Activated CD8-positive, alpha-beta memory T cell treated with anti-CD3 and anti-CD28 coated beads, Interleukin-2, amount 50 U/mL, for 48 hours (primary cell): ENCODE data around the gene CRYBG2.
"Not testable (repeated sequence)": the region's sequence is repeated elsewhere in the genome, so short reads cannot be mapped to it uniquely, and the experiment has no call there.

Experiments
- DNase-seq: peaks from one replicate; pipeline ENCODE4 v3.0.0-alpha.2; 2020

The CRYBG2 gene

DNA sequence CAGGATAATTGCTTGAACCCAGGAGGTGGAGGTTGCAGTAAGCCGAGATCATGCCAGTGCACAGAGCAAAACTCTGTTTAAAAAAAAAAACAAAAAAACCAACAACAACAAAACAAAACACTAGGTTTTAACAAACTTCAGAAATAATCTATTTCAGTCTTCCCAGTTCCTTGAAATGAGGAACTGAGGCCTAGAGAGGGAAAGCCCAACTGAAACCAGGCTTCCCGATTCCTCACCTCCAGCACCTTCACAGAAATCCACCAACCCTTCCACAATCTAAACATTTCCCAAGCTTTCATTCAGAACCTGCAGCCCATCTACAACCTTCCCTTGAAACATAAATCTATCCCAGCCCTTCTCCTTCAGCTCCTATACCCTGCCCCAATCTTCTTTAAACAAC, 36.8 kb downstream of the CRYBG2 start:
- no peak for DNase-seq

DNA sequence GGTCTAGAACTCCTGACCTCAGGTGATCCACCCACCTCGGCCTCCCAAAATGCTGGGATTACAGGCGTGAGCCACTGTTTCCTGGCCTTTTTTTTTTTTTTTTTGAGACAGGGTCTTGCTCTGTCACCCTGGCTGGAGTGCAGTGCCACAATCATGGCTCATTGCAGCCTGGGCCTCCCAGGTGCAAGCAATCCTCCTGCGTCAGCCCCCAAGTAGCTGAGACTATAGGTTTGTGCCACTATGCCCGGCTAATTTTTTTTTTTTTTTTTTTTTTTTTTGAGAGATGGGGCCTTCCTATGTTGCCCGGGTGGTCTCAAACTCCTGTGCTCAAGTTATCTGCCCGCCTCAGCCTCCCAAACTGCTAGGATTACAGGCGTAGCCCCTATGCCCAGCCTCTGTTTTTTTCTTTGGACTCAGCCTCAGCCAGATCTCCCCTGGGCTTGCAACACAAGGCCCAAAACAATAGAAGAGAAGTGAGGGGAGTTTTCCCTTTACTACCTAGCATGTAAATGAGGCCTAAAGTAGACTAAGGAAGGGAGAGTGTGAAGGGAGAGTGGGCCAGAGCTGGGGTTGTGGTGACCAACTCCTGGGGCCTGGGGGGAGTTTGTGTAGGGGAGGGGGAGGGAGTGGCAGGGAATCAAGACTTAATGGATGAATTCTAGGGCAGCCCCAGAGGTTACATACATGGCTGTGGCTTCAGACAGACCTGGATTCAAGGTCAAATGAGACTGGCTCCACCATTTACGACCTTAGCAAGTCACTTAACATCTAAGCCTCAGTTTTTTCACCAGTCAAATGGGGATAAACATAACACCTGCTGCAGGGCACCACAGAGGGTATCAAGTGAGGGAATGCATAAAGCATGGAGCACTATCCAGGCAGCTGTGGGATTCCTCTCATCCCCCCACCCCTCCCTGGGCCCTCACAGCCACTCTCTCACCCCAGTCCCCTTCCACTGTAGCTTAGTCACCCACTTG, 37.8 kb downstream of the CRYBG2 start:
- no peak for DNase-seq

DNA sequence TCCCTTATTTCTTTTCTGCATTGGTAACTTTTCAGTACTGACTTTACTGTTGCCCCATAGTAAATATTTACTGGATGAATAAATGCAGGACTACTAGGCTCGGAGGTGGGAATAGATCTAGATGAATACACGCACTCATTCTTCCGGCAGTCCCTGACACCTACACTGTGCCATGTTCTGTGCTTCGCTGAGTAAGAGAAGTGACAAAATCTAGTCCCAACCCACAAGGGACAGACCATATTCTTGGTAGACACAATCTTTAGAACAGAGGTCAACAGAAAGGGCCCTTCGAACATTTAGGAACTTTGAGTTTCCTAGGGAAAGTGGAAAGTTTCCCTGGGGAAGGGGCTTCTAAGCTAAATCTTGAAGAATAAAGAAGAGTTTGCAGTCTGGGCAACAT, 39.4 kb downstream of the CRYBG2 start:
- no peak for DNase-seq

DNA sequence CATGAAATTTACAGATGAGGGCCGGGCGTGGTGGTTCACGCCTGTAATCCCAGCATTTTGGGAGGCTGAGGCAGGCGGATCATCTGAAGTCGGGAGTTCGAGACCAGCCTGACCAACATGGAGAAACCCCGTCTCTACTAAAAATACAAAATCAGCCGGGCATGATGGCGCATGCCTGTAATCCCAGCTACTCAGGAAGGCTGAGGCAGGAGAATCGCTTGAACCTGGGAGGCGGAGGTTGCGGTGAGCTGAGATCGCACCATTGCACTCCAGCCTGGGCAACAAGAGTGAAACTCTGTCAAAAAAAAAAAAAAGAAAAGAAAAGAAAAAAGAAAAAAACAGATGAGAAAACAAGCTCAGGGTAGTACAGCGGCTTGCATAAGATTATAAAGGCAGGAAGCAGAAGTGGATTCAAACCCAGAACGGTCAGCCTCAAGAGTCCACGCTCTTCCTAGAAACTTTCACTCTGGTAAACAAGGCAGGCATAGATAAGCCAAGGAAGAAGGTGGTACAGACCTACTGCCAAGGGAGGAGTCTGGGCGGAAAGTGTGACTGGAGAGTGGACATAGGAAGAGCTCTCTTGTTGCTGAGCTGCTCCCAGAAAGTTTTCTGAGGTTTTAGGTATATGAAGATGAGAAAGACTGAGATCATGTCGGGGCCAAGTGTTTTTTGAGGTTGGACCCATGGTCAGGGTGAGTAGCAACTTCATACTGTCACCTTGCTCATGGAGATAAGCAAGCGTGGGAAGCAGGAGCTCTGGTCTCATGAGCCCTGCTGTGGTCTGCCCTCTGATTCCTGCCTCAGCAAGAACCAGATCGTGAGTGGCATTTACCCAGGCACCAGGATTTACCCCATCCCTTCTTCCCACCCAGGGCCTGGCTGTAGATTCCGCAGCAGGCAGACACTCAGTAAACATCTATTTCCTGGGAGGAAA, 45.7 kb downstream of the CRYBG2 start:
- peak; percentile 70 for DNase-seq

DNA sequence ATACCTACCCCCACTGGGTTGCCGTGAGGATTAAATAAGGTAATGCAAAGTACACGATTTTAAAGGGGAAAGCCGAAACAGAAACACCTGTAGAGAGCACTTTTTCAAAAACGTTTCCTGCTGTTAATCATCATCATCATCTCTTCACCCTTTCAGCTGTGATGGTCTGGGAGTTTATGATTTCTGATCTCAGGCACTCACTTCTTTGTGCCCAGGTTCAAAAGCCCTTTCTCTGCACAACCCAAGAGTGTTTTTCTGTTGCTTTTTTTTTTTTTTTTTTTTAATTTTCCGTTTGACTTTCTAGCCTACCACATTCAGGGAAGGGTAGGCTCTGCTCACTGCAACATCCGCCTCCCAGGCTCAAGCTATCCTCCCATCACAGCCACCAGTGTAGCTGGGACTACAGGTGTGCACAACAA, 46.6 kb downstream of the CRYBG2 start:
- no peak for DNase-seq

DNA sequence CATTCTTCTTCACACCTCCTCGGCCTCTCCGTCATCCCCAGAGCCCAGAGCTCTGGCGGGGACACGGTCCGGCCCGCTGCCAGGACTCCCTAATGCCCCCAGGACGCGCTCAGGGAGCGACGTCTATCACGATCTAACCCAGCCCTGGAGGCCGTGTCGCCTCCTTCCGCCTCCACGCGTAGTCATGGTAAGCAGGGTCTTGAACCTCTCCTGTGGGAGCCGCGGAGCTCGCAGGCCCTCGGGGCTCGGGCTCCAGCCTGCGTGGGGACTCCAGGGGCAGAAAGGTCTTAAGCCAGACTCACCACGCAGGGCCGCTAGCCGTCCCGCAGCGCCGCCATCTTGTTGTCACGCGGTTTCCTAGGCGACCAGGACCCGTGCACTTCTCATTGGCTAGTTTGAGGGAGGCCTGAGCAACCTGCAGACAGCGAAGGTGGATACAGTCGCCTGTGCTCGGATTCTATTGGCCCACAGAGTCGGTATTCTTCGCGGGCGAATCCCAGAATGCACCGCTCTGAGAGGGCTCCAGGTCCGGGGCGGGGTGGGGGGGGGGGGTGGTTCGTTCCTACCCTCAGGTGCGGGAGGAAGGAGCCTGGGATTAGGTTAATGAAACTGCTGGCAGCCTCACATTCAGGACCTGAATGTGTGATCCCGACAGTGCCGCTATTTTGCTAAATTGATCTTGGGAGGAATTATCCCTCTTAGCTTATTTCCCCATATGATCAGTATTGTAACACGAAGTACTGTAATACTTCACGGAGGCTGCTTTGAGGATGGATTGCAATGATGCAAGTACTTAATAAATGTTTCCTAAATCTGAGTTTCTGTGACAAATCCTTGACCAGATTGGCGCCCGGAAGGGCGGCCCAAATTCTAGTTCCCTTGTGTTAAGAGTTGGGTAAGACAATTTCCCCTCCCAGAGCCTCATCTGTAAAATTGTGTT, 47.4 kb downstream of the CRYBG2 start, which contains the start of gene UBXN11:
Gene UBXN11, minus strand, starts transcription at position 347 of the 940 bp plus-strand sequence. CDS start 3,753 bp downstream, outside the sequence.
- peak; percentile 93 for DNase-seq

DNA sequence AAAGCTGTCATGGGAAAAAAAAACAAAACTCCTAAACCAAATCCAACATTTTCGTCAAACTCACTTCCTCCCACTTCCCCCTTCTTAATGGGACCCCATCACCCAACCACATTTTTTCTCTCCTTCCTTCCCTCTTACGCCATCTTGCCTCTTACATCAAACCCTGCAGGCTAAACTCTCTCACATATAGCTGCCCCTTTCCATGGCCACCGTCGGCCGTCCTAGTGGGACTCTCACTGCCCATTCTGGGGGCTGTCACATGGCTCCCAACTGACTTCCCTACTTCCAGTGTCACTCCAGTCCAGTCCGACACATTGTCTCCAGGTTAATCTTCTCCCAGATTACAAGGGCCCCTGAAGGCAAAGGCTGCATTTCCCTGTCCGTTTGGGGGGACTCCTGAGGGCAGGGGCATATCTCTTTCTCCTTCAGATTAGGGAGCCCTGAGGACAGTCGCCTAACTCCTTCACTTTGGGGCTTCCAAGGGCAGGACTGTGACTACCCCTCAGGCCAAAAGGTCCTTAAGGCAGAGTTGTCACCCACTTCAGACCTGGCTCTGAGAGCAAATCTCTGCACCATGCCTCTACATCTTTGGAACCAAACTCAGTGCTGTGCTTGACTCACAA, 48.2 kb downstream of the CRYBG2 start:
- peak; percentile 57 for DNase-seq

DNA sequence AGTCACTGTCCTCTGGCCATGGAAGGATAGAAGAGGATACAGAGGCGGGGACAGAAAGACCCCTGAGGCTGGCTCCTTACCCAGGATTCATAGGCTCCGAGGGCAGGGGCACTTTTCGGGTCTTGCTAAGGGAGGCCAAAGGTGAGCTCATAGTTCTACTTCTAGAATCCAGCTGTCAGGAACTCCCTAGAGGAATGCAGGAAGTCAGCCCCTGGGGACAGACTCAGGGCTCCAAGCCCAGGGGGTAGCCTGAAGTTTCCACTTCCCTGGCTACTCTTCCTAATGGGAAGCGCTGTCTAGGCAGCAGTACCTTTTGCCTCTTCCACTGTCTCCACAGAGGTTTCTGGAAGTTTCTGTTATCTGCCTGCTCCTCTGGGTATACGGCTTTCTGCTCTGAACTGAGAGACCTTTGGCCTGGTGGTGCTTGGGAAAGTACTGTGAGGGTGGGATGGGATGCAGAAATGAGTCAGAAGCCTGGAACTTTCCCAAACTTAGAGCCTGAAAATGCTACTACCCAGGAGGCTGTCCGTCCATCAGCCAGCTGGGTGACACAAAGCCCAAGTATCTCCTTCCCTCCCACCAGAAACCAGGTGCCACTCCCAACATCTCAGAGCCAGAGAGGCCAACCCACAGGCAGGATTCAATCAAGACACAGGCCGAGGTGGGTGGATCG, 51.1 kb downstream of the CRYBG2 start:
- DNase-seq = no peak

DNA sequence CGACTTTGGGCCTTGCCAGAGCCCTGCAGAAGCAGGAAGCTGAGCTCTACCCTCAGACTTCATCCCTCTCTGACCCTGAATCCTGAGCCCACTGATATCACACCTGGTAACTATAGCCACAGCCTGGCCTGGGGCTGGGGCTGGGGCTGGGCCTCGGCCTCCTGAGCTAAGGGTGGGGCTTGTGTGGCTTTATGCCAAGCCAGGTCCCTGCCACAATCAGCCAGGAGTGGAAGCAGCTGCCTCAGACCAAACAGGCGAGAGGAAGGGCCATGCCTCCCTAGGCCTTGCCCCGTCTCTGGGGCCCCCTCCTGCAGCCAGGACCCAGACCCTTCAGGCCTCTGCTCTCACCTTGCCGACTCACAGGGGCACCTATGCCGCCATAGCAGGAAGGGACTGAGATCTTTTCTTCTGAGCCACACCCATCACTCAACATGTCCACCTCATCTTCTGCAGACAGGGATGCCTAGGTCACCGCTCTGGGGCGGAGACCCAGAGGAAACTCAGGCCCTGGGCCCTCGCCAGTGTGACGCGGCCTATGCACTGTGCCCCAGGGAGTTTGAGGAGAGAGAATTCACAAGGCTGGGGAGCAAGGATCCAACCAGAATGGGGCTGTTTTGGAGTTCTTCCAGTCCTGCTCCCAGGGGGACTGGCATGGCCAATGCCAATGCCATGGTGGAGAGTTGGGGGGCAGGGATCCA, 53.2 kb downstream of the CRYBG2 start:
- no peak for DNase-seq

DNA sequence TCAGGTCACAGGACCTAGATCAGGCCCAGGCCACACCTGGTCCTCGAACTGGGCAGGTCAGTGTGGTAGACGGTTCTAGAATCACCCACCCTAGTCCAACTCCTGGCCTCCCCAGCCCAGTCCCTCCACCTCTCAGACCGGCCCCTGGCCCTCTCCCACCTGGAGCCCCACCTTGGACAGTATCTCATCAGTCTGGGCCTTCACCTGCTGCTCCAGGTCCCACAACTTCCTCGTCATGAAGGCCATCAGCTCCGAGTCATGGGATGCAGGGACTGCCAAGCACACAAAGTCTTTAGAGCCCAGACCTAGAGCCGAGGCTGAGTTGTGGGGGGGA, 56.2 kb downstream of the CRYBG2 start:
- no peak for DNase-seq

DNA sequence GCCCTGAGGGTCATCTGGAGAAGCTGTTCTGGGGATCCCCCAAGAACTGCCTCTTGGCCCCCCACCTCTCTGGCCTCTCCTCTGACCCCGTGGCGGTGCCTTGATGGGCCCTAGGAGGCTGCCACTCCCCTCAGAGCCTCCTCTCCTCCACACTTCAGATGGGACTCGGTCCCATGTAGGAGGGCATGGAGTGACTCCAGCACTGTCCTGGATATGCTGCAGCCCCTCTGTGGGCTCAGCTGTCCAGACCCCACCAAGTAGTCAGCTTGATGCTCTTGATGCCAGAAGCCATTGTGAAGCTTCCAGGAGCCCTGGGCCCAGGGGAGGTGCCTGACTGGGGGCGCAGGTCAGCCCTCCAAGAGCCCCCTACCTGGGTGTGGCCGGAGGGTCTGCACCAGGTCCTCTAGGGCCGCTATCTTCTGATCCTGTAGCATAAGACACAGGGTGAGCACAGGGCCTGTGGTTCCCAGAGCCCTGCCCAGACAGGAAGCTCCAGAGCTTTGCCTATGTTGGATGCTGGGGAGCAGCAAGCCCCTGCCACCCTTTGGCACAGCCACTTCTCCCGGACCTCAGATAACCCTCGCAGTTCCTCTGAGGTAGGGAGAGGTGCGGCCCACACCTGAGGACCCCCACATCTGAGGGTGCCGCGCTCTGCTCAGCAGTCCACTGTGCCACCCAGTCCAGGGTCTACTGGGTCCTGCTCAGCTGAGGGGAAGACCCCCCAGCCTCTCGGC, 56.7 kb downstream of the CRYBG2 start:
- DNase-seq = no peak

DNA sequence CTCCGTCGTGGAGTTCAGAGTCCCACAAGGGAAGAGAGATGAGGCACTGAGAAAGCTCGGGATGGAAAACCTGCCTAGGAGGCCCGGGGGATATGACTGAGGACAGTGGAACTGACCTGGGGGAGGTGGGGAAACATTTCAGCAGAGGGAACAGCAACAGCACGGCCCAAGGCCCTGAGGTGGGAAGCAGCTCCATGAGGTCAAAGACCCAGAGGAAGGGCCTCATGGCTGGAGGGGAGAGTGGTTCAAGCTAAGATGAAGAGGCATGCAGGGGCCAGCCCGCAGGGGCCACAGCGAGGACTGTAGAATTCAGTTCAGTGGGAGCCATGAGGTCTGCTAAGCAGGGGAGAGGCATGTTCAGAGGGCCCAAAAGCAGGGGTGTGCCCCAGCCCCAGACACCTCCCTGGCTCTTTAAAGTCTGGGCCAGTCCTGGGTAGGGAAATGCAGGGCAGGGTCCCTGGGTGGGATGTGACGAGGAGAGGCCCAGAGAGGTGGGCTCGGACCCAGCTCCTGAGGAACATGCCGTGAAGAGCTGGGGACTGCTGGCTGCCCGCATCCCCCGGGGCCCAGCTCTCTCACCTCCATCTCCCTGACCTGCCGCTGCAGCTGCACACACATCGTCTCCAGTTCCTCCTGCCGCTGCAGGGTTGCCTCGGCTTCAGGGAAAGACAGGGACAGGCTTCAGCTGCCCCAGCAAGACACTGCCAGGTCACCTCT, 57.4 kb downstream of the CRYBG2 start:
- no peak for DNase-seq

DNA sequence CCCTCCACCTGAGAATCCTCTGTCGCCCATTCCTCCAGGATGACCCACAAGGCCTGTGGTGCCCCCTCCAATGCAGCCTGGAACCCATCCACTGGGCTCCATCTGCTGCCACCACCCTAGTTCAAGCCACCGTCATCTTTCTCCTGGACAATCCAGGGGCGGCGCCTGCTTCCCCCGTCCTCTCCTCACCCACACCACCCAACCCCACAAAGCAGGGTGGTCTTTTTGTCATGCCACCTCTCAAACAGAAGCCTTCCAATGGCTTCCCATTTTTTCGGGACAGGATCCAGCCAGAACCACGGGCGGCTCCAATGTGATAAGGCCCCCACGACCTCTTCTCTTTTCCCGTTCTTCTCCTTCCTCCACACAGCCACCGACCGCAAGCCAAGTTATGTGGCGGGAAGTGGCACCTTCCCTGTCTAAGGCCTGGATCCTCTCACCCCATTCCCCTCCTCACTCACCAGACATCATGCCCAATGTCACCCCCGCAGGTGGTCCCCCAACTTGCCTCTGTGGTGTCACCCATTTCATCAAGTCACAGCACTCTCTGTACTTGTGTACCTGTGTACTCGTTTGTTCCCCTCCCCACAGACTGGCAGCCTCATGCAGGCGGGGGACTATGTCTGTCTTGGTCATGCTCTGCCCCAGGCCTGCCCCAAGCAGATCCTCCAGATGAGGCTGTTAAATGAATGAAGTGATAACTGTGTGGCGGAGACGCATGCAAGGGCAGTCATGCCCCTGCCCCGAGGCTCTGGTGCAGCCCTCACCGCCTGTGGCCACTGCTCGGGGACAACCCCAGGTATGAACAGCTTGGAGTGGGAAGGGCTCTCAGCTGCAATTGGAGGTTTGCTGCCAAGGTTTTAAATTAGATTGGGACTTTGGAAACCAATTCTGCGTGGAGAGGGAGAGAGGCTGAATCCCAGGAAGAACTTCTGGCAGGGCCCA, 58.5 kb downstream of the CRYBG2 start:
- no peak for DNase-seq

DNA sequence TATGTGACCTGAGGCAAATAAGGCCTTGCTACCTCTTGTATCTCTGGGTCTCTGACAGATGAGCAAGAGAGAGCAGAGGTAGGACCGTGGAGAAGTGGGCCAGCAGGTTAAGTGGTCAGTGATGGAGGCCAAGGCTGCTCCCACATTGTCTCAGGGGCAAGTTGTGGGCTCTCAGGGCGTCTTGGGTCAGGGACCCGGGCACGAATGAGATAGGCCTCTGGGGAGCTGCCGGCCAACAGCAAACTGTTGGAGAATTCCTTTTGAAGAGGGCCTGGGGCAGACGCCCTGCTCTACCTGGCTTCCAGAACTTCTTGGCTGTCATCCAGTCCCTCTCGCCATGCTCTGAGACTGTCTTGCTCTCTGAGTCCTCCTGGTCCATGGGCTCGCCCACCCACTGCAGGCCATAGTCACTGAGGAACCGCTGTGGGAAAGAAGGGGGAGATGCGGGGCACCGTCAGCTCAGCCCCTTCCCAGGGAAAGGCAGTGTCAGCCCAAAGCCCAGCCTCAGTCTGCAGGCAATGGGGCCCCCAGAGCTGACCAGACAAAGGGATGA, 59.9 kb downstream of the CRYBG2 start:
- DNase-seq = no peak

DNA sequence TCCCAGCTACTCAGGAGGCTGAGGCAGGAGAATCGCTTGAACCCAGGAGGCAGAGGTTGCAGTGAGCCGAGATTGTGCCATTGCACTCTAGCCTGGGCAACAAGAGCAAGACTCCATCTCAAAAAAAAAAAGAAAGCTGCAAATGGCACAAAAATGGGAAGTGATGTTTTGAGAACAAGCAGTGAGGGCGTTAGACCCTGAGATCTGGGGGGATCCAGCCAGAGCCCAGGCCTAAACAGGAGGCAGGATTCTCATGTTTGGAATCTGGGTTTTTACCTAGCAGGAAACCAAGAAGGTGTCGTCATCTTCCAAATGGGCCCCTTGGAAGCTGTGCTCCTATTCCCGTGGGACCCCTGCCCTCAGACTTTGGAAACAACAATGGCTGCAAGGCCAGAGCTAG, 61.2 kb downstream of the CRYBG2 start:
- not testable (repeated sequence) for DNase-seq

DNA sequence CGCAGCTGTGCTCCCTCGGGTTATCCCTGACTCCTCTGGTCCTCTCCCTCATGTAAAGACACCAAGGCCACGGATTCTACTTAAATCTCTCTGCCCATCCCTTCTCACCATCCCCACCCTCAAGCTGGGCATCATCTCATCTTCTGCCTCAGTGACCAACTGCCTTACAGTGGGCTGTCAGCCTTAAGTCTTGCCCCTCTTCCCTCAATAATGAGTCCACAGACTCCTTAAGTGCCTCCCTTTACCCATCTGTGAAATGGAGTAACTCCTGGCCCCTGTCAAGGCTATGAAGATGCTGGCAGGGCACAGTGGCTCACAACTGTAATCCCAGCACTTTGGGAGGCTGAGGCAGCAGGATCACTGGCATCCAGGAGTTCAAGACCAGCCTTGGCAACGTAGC, 62.0 kb downstream of the CRYBG2 start:
- no peak for DNase-seq

DNA sequence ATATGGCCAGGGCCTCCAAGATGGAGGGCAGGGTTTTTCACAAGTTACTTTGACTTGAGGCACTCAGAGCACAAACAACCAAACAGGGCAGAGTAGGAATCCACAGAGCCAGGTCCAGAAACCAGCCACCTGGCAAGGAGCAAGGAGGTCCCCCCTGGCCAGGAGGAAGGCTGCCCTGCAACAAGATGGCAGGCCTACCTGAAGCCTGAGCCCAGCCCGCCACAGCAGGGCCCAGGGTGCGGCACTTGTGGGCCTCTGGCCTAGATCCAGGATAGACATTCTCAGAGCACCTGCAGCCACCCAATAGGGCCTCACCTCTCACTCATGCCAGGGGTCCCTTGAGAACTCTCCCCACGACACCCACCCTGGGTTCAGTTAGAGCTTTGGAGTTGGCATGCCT, 62.5 kb downstream of the CRYBG2 start:
- no peak for DNase-seq

DNA sequence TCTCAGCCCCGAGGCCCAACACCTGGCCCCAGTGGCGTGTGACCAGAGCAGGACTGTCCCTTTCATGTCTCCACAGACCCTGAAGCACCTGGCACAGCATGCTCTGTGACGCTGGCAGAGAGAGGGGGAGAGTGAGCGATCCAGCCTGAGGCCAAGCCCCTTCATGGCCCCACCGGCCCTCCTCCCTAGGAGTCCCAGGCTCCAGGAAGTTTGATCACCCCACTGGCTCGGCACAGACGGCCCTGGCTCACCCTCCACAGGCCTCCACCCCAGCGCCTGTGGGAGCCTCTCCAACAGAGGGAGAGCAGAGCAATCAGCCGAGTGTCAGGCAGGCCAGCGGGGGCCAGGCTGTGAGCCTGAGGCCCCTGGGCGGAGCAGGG, 63.1 kb downstream of the CRYBG2 start:
- DNase-seq = no peak
